ENCODE results near the gene KIF16B.

- no peak for TF ChIP-seq CTCF (conservative IDR thresholded peaks at IDR 0.05)
- no peak for TF ChIP-seq ZFX (IDR thresholded peaks at IDR 0.05)
Measured at GRCh38 chr20:16533502-16533901, 39.7 kb downstream of the KIF16B start.

Data from C4-2B (cell line).